Stimulated activated CD4-positive, alpha-beta T cell treated with anti-CD3 and anti-CD28 coated beads, Interleukin-1b, Interleukin-23, amount 100 ng/mL, for 24 hours (primary cell): ENCODE measurements around the gene ANO4.
"Not testable (repeated sequence)": the region's sequence is repeated elsewhere in the genome, so short reads cannot be mapped to it uniquely, and the experiment has no call there.

Experiments
- DNase-seq, 4 experiments: peaks; one replicate each; pipeline ENCODE4 v3.0.0-alpha.2; 2020; ENCODE audit warnings: low read depth in 4 of 4, low spot score in 1 of 4

Gene ANO4

DNA sequence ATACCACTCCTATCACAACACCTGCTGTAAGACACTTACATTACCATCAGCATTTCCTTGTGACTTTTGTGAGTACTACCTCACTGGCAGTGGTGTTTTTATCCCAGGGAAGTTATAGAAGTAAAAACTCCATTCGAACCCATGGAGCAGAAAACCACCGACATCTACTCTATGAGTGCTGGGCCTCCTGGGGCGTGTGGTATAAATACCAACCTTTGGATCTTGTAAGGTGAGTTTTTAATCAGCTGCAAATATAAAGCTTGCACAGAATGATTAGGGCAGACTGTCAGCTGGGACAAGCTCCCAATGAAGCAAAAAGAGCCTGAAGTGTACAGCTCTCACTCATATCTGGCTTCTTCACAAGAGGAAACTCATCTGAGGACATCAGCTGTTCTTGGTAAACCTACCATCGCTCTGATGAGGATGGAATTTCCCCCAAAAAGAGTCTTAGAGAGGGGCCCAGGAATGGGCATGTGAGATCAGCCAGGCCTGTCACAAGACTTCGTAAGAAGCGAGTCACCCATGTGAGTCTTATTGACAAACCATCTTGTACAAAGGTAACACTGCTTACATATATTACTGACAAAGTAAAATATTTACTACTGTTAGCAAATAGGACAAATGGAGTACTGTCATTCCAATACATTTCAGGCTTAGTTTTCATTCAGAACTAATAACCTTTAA, 245.4 kb downstream of the ANO4 start:
- no peak for DNase-seq

DNA sequence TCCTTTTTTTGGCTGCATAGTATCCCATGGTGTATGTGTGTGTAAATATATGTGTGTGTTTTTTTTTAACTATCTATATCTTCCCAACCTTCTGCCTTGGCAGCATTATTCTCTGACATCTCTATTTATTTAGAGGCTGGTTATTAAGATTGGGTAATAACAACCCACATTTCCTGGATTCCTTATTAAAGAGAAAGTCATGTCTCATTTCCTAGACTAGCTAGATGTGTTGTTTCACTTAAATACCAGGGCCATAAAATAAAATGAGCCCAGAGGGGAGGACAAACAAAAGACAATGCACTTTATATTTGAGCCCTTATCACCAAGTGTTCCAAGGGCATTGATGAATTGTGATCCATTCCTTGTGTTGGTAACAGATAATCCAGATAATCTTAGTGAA, 246.4 kb downstream of the ANO4 start:
- DNase-seq = no peak

- DNase-seq = no peak
Observed at GRCh38 chr12:101042211-101042610, 247.6 kb downstream of the ANO4 start.

GRCh38 chr12:101044512-101045059, 250.0 kb downstream of the ANO4 start:
- DNase-seq = no peak

DNA sequence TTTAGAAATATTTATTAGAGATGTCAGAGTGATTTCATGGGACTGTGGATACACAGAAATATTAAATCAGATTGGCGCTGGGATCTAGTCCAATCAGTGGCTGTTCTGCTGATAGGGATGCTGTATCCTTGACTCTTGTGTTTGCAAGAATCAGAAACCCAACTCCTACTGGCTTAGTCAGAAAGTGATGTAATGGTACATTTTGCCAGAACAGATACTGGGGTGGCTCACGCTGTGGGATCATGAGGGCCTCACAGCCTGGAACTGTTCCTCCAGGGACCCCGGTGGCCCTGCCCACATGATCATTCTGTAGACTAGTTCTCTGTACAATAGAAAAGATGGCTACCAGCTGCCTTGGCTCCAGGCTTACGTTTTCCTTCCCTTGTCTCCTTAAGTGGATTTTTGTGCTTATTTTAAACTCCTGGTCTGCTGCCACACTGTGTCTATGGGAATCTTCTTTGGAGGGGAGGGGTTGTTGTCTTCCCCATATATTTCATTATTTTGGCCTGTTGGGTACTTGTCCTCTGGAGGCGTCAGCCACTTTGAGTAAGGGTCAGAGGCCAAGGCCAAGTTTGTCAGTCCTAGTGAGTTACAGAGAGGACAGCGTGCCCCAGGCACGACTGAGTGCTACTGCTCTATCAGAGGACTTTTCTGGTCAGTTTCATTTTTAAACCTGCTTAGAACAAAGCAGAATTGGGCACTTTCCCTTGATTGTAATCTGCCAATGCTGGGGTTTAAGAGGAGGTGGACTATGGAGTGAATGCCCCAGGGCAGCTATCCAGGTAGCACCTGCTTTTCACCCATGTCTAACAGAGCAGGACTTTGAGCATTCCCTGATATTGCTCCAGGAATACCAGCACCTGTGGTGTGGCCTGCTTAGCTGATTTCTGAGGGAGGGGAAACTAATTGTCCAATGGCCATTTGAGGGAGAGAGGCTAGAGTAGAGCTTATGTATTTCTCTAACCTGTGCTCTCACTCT, 251.2 kb downstream of the ANO4 start:
- DNase-seq = no peak

- DNase-seq = no peak
Observed at GRCh38 chr12:101047652-101048051, 253.1 kb downstream of the ANO4 start.

DNA sequence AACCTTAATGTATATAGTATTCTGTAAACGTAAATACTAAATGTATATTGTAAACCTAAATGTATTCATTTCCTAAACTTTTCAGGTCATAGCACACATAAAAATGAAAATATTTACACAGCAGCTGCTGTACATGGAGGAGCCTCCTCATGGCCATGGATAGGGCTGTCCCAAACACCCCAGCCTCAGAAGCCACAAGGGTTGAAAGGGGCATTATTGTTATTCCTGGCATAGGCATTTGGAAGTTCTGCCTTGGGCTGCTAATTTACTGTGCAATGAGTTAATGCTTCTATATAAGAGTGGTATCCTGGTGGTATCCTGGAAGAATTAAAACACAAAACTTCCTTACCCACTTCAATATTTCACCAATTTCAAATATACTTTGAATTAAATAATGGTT, 256.1 kb downstream of the ANO4 start:
- no peak for DNase-seq

DNA sequence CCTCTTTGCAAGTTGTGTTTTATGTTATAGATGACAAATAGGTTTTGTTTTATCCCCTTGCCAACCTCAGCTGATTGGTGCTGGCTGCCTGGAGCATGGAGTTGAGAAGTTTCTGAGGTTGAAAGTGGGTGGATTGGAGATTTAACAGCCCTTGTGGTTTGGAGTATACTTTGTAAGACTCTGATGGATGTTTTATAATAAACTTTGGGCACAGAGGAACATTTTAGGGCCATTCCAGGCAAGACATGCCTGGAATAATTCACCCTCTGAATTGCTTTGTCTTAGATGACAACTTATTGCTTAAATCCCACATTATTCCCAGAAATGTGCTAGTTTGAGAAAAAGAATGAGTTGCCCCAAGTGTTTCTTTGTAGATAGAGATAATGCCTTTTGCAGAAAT, 256.6 kb downstream of the ANO4 start:
- no peak for DNase-seq

DNA sequence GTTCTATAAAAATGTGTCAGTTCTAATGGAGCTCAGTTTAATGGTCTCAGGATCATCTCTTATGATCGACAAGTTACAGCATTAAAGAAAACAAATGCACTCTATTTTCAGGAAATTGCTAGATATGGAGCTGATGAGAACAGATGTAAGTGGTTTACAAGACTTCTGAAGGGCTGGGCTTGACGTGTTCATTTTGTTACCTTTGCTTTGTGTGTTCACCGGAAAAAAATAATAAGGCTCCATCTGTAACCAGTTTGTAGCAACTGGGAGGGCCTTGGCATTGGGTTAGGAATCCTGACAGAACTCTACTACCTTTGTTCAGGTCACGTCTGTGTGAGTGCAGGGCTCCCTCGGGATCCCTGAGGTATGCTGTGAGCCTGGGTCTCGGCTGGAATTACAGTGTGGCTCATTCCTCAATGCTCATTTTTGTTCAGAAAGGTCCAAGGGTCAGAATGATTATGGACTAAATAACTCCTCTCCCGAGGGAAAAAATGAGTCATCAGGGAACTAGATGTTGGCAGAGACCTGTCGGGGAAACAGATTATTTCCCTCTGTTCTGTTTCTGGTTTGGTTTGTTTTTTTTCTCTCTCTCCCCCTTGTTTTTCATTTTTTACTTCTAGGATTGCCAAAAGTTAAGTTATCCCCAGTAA, 257.4 kb downstream of the ANO4 start:
- DNase-seq = no peak

DNA sequence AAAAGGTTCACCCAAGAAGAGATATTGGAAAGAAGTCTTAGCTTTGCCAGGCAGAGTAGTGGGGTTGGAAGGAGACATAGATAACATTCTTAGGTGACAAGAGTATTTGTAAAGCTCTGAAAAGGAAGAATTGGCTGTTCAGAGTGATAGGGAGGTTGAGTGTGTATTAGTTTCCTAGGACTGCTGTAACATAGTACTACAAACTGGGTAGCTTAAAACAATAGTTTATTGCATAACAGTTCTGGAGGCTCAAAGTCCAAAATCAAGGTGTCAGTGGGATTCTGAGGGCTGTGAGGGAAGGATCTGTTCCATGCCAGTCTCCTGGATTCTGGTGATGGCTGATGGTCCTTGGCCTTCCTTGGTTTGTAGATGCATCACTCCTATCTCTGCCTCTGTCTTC, 258.6 kb downstream of the ANO4 start:
- DNase-seq = no peak

- no peak for DNase-seq
Observed at GRCh38 chr12:101055940-101056339, 261.4 kb downstream of the ANO4 start.

GRCh38 chr12:101062508-101062907, 267.9 kb downstream of the ANO4 start:
- not testable (repeated sequence) for DNase-seq

DNA sequence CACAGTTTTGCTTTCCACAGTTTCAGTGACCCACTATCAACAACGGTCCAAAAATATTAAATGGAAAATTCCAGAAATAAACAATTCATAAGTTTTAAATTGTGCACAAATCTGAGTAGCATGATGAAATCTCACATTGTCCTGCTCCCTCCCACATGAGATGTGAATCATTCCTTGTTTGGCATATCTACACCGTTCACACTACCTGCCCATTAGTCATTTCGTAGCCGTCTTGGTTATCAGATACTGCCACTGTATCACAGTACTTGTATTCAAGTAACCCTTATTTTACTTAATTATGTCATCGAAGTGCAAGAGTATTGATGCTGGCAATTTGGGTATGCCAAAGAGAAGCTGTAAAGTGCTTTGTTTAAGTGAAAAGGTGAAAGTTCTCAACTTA, 270.1 kb downstream of the ANO4 start:
- DNase-seq = no peak

DNA sequence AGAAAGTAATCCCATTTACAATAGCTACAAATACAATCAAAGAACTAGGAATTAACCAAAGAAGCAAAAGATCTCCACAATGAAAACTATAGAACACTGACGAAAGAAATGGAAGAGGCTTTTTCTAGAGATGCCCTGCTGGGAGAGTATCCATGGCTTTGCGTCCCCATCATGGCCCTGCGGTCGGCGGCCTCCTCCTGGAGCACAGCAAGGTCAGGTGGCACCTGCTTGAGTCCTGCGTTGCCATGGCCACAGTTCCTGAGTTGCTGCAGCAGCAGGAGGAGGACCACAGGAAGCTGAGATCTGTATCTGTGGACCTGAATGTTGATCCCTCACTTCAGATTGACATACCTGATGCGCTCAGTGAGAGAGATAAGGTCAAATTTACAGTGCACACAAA, 271.9 kb downstream of the ANO4 start:
- no peak for DNase-seq

- DNase-seq = no peak
Observed at GRCh38 chr12:101068402-101068801, 273.8 kb downstream of the ANO4 start.

- DNase-seq = no peak
Observed at GRCh38 chr12:101068836-101069235, 274.3 kb downstream of the ANO4 start.

DNA sequence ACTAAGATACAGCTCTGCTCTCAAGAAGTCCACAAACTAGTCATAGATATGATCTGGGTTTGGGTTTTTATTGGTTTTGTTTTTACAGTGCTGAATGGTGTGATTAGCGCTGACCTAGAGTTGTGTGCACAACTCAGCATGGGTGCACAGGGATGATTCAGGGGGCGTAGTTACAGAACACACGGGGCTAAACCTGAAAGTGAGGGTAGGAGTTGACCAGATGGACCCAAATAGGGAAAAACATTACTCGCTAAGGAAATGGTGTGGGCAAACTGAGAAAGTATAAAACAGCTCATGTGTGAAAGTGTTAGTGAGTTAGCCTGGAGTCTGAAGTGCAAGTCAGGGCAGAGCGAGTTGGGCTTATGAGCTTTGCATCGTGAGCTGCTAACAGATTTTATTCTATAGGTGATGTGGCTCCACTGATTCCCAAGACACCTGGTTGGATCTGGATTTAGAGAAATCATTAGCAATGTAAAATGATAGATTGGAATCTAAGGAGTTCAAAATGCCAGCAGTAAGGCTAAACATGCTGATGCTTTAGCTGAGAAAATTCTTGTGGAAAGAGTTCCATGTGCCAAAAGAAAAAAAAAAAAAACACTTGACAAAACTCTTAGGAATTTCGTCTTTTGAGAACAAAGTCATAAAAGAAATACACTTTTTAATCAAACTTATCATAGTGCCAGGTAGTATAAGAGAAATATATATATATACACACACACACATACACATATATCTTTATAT, 280.5 kb downstream of the ANO4 start:
- DNase-seq = no peak

- DNase-seq = no peak
Observed at GRCh38 chr12:101076921-101077320, 282.3 kb downstream of the ANO4 start.

GRCh38 chr12:101077791-101078528, 283.4 kb downstream of the ANO4 start:
- DNase-seq = no peak
